NCI-H2196 (cell line): ENCODE measurements around the gene AMPH.
"Not testable (repeated sequence)": the region's sequence is repeated elsewhere in the genome, so short reads cannot be mapped to it uniquely, and the experiment has no call there.

ENCODE experiments used
- DNase-seq: peaks from one replicate; lab custom pipeline; 2025; ENCODE audit not compliant: unreplicated experiment; lab: John Stamatoyannopoulos, UW

The AMPH gene

GRCh38 chr7:38354271-38354851 is 276.8 kb downstream of the AMPH start:
- DNase-seq: not testable (repeated sequence)

- not testable (repeated sequence) for DNase-seq
Measured at GRCh38 chr7:38353431-38353881, 277.7 kb downstream of the AMPH start.

- DNase-seq: no peak
Measured at GRCh38 chr7:38351601-38352000, 279.6 kb downstream of the AMPH start.

- DNase-seq: not testable (repeated sequence)
Measured at GRCh38 chr7:38350777-38351176, 280.4 kb downstream of the AMPH start.

- DNase-seq: not testable (repeated sequence)
Measured at GRCh38 chr7:38349869-38350583, 281.1 kb downstream of the AMPH start.

GRCh38 chr7:38349126-38349795 is 281.9 kb downstream of the AMPH start:
- not testable (repeated sequence) for DNase-seq

GRCh38 chr7:38345299-38346172 is 285.6 kb downstream of the AMPH start:
- DNase-seq: peak; percentile 32

- not testable (repeated sequence) for DNase-seq
Measured at GRCh38 chr7:38344741-38345140, 286.4 kb downstream of the AMPH start.

GRCh38 chr7:38342135-38342534 is 289.0 kb downstream of the AMPH start:
- DNase-seq: not testable (repeated sequence)

- DNase-seq: not testable (repeated sequence)
Measured at GRCh38 chr7:38341172-38341705, 289.9 kb downstream of the AMPH start.

GRCh38 chr7:38339953-38340819 is 291.0 kb downstream of the AMPH start:
- DNase-seq: no peak

GRCh38 chr7:38336148-38336515 is 295.0 kb downstream of the AMPH start:
- DNase-seq: not testable (repeated sequence)

GRCh38 chr7:38335492-38336147 is 295.6 kb downstream of the AMPH start:
- peak; percentile 67 for DNase-seq

GRCh38 chr7:38335128-38335491 is 296.1 kb downstream of the AMPH start:
- DNase-seq: no peak

- no peak for DNase-seq
Measured at GRCh38 chr7:38334163-38334562, 297.0 kb downstream of the AMPH start.
